Peyer's patch (tissue), 4 donors: ENCODE results near the gene ANTXR1. TPM values are rescaled to one million over a fixed set of nuclear protein-coding genes. Genes with fewer than 3 reads are reported as not detected.

ENCODE experiments used
- DNase-seq, 3 donors: peaks; one replicate each; pipeline ENCODE4 v3.0.0-alpha.2; 2017 to 2019
- H3K27ac ChIP-seq, 4 donors: fragments of 200-600 bp; sonication (generic); one replicate each; pipeline ENCODE4 v1.5.1; 2016 to 2019
- H3K27me3 ChIP-seq, 2 donors: fragments of 200-600 bp; sonication (generic); one replicate each; pipeline ENCODE4 v1.5.1; 2019
- H3K36me3 ChIP-seq, 3 donors: fragments of 200-600 bp; sonication (generic); one replicate each; pipeline ENCODE4 v1.5.1; 2016 to 2019
- H3K4me1 ChIP-seq, 4 donors: fragments of 200-600 bp; sonication (generic); one replicate each; pipeline ENCODE4 v1.5.1; 2016 to 2019
- H3K4me3 ChIP-seq, 4 donors: fragments of 200-600 bp; sonication (generic); 1 replicate in 3 of 4; 2 replicates in 1 of 4; pipeline ENCODE4 v1.5.1; 2016 to 2019; ENCODE audit warnings: mild to moderate bottlenecking in 1 of 4
- H3K9me3 ChIP-seq, 4 donors: fragments of 200-600 bp; sonication (generic); one replicate each; pipeline ENCODE4 v1.5.1; 2016 to 2019; ENCODE audit warnings: mild to moderate bottlenecking in 1 of 4
- POLR2A ChIP-seq, 2 donors: fragments of 450-650 bp; IDR thresholded peaks; one replicate each; pipeline ENCODE4 v1.5.1; 2017; ENCODE audit warnings: antibody characterized with exemption in 2 of 2, mild to moderate bottlenecking in 2 of 2, moderate library complexity in 2 of 2
- total RNA-seq, 4 donors: library from RNA; depleted of rRNA; stranded (reverse); fragments of >200 nt; gene quantifications; one replicate each; pipeline ENCODE4 v1.1.0, GENCODE V29; 2016
- TF ChIP-seq, protein P1 (sequence below), 6 experiments: fragments of 450-650 bp in 4 of 6; fragments of 200-600 bp in 2 of 6; sonication (generic) in 1 of 6; IDR thresholded peaks; one replicate each; pipeline ENCODE4 v1.5.1; 2017 to 2019; ENCODE audit warnings: antibody characterized with exemption in 6 of 6, mild to moderate bottlenecking in 3 of 6, moderate library complexity in 1 of 6

Gene ANTXR1
- total RNA-seq, 4 donors from 2014 or later: 5.4 to 39.6 (median 25.0) TPM

DNA sequence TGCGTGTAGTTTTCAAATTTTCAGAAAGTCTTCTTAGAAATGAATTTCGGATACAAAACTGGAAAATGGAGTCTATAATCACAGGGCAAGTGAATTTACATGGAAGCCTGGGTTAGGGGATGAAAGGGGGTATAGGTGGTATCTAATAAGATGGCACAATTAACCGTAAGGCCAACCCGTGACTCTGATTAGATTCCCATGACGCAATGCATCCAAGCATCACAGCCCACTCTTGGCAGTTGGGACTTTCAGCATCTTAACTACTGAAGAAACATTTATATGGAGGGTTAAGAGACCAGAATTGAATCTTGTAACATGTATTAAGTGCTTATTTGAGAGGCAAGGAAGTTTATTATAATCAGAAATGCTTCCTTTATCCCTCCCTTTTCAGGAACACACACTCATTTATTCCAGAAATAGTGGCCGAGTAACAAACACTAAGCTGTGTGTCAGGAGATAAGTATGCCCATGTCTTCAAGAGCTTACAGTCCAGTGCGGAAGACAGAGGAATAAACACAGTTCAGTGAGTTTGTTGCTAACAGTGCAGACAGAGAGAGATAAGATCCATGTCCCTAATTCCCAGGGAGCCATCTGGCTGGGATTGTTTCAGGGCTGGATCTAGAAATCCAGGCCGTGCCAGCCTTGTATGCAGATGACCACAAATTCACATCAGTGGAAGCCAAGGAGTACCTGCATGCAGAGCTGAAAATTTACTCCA, 151.2 kb downstream of the ANTXR1 start:
- Histone ChIP-seq H3K27ac (peak overlapping the region in 3 of 4 donors; percentile 7 to 82 (median 72)), H3K9me3 (no peaks in the 10 kb centered on the region), H3K36me3 (no peaks in the 10 kb centered on the region), H3K4me3 (no peak overlapping the region), H3K4me1 (peaks cover 0 to 18% (median 0%) of the 10 kb centered on the region in 4 donors), H3K27me3 (no peaks in the 10 kb centered on the region)
- TF ChIP-seq, protein P1, sequence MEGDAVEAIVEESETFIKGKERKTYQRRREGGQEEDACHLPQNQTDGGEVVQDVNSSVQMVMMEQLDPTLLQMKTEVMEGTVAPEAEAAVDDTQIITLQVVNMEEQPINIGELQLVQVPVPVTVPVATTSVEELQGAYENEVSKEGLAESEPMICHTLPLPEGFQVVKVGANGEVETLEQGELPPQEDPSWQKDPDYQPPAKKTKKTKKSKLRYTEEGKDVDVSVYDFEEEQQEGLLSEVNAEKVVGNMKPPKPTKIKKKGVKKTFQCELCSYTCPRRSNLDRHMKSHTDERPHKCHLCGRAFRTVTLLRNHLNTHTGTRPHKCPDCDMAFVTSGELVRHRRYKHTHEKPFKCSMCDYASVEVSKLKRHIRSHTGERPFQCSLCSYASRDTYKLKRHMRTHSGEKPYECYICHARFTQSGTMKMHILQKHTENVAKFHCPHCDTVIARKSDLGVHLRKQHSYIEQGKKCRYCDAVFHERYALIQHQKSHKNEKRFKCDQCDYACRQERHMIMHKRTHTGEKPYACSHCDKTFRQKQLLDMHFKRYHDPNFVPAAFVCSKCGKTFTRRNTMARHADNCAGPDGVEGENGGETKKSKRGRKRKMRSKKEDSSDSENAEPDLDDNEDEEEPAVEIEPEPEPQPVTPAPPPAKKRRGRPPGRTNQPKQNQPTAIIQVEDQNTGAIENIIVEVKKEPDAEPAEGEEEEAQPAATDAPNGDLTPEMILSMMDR (IDR thresholded peaks at IDR 0.05): no peak
- TF ChIP-seq POLR2A (IDR thresholded peaks at IDR 0.05): no peak
- DNase-seq: no peak

GRCh38 chr2:69165091-69165880, 152.3 kb downstream of the ANTXR1 start:
- Histone ChIP-seq H3K4me1 (peaks cover 0 to 18% (median 0%) of the 10 kb centered on the region in 4 donors), H3K27me3 (no peaks in the 10 kb centered on the region), H3K4me3 (no peak overlapping the region), H3K36me3 (no peaks in the 10 kb centered on the region), H3K27ac (peak overlapping the region in 3 of 4 donors; percentile 7 to 82 (median 72)), H3K9me3 (no peaks in the 10 kb centered on the region)
- no peak for TF ChIP-seq POLR2A (IDR thresholded peaks at IDR 0.05)
- TF ChIP-seq, protein P1 (IDR thresholded peaks at IDR 0.05): no peak
- DNase-seq: no peak

- no peak overlapping the region for H3K4me3 ChIP-seq
- H3K36me3 ChIP-seq: no peaks in the 10 kb centered on the region
- no peak for DNase-seq
- H3K9me3 ChIP-seq: no peaks in the 10 kb centered on the region
- TF ChIP-seq POLR2A (IDR thresholded peaks at IDR 0.05): no peak
- TF ChIP-seq, protein P1 (IDR thresholded peaks at IDR 0.05): no peak
- H3K27me3 ChIP-seq: no peaks in the 10 kb centered on the region
- H3K27ac ChIP-seq: no peak overlapping the region
- H3K4me1 ChIP-seq: peaks cover 0 to 18% (median 0%) of the 10 kb centered on the region in 4 donors
Measured at GRCh38 chr2:69166465-69166811, 153.5 kb downstream of the ANTXR1 start.

DNA sequence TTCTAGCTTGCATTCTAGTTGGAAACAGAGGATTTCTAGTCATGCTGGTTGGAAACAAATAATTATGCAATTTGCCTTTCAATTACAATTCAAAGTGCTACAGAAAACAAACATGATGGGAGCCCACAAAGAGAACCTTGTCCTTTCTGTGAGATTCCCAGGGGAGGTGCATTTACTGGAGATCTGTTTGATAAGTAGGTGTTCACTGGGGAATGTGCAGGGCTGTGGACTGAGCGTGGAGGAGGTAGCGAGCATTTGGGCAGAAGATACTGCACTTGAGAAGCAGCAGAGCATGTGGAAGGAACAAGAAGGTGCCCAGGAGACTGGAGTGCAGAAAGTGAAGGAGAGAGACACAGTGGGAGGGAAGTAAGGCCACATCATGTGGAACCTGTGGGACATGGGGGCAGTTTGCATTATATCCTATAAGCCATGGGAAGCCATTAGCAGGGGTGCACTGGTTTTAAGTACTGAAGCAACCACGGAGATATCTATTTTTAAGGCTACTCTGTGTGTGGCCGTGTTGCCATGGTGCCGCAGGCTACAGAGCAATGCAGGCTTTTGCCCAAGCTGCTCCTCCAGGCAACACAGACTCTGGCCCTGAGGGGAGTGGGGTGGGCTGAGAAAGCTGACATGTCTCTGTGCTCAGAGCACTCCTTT, 154.0 kb downstream of the ANTXR1 start:
- Histone ChIP-seq H3K4me3 (no peak overlapping the region), H3K9me3 (no peaks in the 10 kb centered on the region), H3K4me1 (peaks cover 0 to 18% (median 0%) of the 10 kb centered on the region in 4 donors), H3K27ac (no peak overlapping the region), H3K27me3 (no peaks in the 10 kb centered on the region), H3K36me3 (no peaks in the 10 kb centered on the region)
- DNase-seq: no peak
- no peak for TF ChIP-seq POLR2A (IDR thresholded peaks at IDR 0.05)
- TF ChIP-seq, protein P1 (IDR thresholded peaks at IDR 0.05): no peak

DNA sequence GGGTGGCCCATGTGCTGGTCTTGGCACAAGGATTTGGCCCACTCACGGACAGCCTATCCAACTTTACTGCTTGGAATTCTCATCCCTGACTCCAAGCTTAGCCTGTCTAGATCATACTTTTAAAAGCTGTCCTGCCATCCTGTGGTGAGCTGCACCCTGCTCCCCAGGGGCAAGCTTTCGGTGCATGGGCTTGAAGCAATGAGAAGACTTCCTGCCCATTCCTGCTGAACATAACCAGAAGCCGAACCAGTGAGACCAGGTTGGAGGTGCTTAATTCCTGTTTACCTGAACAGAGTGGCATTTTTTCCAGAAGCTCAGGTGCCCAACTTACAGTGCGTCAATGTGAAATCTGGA, 154.5 kb downstream of the ANTXR1 start:
- Histone ChIP-seq H3K9me3 (no peaks in the 10 kb centered on the region), H3K27ac (no peak overlapping the region), H3K27me3 (no peaks in the 10 kb centered on the region), H3K36me3 (no peaks in the 10 kb centered on the region), H3K4me1 (peaks cover 0 to 18% (median 0%) of the 10 kb centered on the region in 4 donors), H3K4me3 (no peak overlapping the region)
- TF ChIP-seq, protein P1 (IDR thresholded peaks at IDR 0.05): no peak
- DNase-seq: no peak
